Astrocyte (in vitro differentiated cells and primary cell): ENCODE data around the gene ATG2B. TPM values are rescaled to one million over a fixed set of nuclear protein-coding genes. Genes with fewer than 3 reads are reported as not detected.
"Not testable (repeated sequence)": the region's sequence is repeated elsewhere in the genome, so short reads cannot be mapped to it uniquely, and the experiment has no call there.

Experiments used
- DNase-seq: peaks from one replicate; pipeline ENCODE4 v3.0.0-alpha.2; 2010; ENCODE audit warnings: low read depth
- FAIRE-seq: peaks from 2 replicates; lab custom pipeline; 2011; peaks lifted over from hg19 to GRCh38; lab: Jason Lieb, UNC
- H2AFZ ChIP-seq: 2 replicates; pipeline ENCODE4 v1.6.0; 2012; ENCODE audit warnings: low read depth, low read length, inconsistent platforms
- H3K27ac ChIP-seq: 2 replicates; pipeline ENCODE4 v1.5.1; 2011; ENCODE audit warnings: low read depth, low read length, inconsistent platforms
- H3K27me3 ChIP-seq: 2 replicates; pipeline ENCODE4 v1.6.0; 2011; ENCODE audit warnings: low read length, inconsistent platforms; ENCODE audit not compliant: insufficient read depth
- H3K36me3 ChIP-seq: 2 replicates; pipeline ENCODE4 v1.5.1; 2011; ENCODE audit warnings: low read length, inconsistent platforms; ENCODE audit not compliant: insufficient read depth
- H3K4me1 ChIP-seq: 2 replicates; pipeline ENCODE4 v1.5.1; 2011; ENCODE audit warnings: low read length, inconsistent platforms; ENCODE audit not compliant: insufficient read depth
- H3K4me2 ChIP-seq: 2 replicates; pipeline ENCODE4 v1.6.0; 2012; ENCODE audit warnings: low read length, inconsistent platforms
- H3K4me3 ChIP-seq: 2 replicates; pipeline ENCODE4 v1.5.1; 2011; ENCODE audit warnings: low read depth, mild to moderate bottlenecking, low read length, inconsistent platforms; ENCODE audit not compliant: insufficient read depth
- H3K79me2 ChIP-seq: 2 replicates; pipeline ENCODE4 v1.6.0; 2012; ENCODE audit warnings: mild to moderate bottlenecking, low read length, inconsistent platforms; ENCODE audit not compliant: insufficient read depth
- H3K9ac ChIP-seq: 2 replicates; pipeline ENCODE4 v1.6.0; 2012; ENCODE audit warnings: mild to moderate bottlenecking, low read length, inconsistent platforms
- H3K9me3 ChIP-seq: 2 replicates; pipeline ENCODE4 v1.5.1; 2012; ENCODE audit warnings: low read depth, mild to moderate bottlenecking, low read length, inconsistent platforms; ENCODE audit not compliant: insufficient read depth
- H4K20me1 ChIP-seq: 2 replicates; pipeline ENCODE4 v1.6.0; 2012; ENCODE audit warnings: low read length, inconsistent platforms; ENCODE audit not compliant: insufficient read depth
- H3K27ac Mint-ChIP-seq: one replicate; pipeline ENCODE4 v1.8.0; 2021; ENCODE audit warnings: mild to moderate bottlenecking, mixed read lengths; ENCODE audit not compliant: unreplicated experiment
- H3K27me3 Mint-ChIP-seq: one replicate; pipeline ENCODE4 v1.8.0; 2021; ENCODE audit warnings: low read depth, mixed read lengths; ENCODE audit not compliant: unreplicated experiment
- H3K36me3 Mint-ChIP-seq: one replicate; pipeline ENCODE4 v1.8.0; 2021; ENCODE audit warnings: low read depth, mixed read lengths; ENCODE audit not compliant: unreplicated experiment
- H3K4me1 Mint-ChIP-seq: one replicate; pipeline ENCODE4 v1.8.0; 2021; ENCODE audit warnings: low read depth, mixed read lengths; ENCODE audit not compliant: unreplicated experiment
- H3K4me3 Mint-ChIP-seq: one replicate; pipeline ENCODE4 v1.8.0; 2021; ENCODE audit warnings: mild to moderate bottlenecking, moderate library complexity, mixed read lengths; ENCODE audit not compliant: unreplicated experiment
- H3K9me3 Mint-ChIP-seq: one replicate; pipeline ENCODE4 v1.8.0; 2021; ENCODE audit warnings: mild to moderate bottlenecking, mixed read lengths; ENCODE audit not compliant: unreplicated experiment
- CTCF ChIP-seq: IDR thresholded peaks from 2 replicates; pipeline ENCODE4 v1.5.1; 2011; ENCODE audit warnings: low read depth, mild to moderate bottlenecking, inconsistent platforms, low read length, moderate library complexity; ENCODE audit not compliant: insufficient read depth
- EZH2 ChIP-seq: IDR thresholded peaks from 2 replicates; pipeline ENCODE4 v1.6.1; 2012; ENCODE audit warnings: mild to moderate bottlenecking, low read length, inconsistent platforms; ENCODE audit not compliant: insufficient read depth
- total RNA-seq: library from RNA; stranded (reverse); gene quantifications from 2 replicates; pipeline ENCODE4 v1.2.1, GENCODE V29; 2021

ATG2B gene
- total RNA-seq, 1 donor from 2014 or later: 14.2 TPM

GRCh38 chr14:96247031-96247430 lies 116.1 kb downstream of the ATG2B start:
- Mint-ChIP-seq H3K4me3 (no peak overlapping the region), H3K9me3 (peaks cover 5% of the 10 kb centered on the region), H3K27ac (no peak overlapping the region), H3K4me1 (peaks cover 20% of the 10 kb centered on the region), H3K27me3 (peaks cover 7% of the 10 kb centered on the region), H3K36me3 (no peaks in the 10 kb centered on the region)
- Histone ChIP-seq H4K20me1 (no peaks in the 10 kb centered on the region), H3K9me3 (no peaks in the 10 kb centered on the region), H3K36me3 (no peaks in the 10 kb centered on the region), H3K79me2 (no peaks in the 10 kb centered on the region), H3K27ac (no peak overlapping the region), H3K9ac (no peak overlapping the region), H2AFZ (no peak overlapping the region), H3K4me3 (no peak overlapping the region), H3K4me1 (peaks cover 9% of the 10 kb centered on the region), H3K27me3 (no peaks in the 10 kb centered on the region), H3K4me2 (no peak overlapping the region)
- FAIRE-seq (no peak), DNase-seq (no peak)
- TF ChIP-seq CTCF (no peak), EZH2 (no peak)

DNA sequence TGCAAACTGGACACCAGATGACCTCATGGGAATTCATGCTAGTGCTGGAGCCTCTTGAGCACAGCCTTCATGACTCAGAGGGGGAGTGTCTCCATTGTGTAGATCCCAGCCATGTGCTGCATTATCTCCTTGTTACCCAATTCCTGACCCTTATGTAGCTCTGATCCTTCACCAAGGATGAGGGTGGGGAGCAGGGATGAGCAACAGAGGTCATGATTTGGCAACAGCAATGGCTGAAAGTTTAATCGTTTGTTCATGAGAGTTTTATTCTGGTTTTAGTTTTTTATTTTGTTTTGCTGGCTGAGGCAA lies 116.6 kb downstream of the ATG2B start:
- DNase-seq (peak; percentile 96), FAIRE-seq (peak; percentile 82)
- Histone ChIP-seq H3K9ac (no peak overlapping the region), H4K20me1 (no peaks in the 10 kb centered on the region), H3K27ac (peak overlapping the region; percentile 70), H3K9me3 (no peaks in the 10 kb centered on the region), H3K4me1 (peaks cover 9% of the 10 kb centered on the region), H3K4me2 (peak overlapping the region; percentile 35), H3K79me2 (no peaks in the 10 kb centered on the region), H3K27me3 (no peaks in the 10 kb centered on the region), H3K36me3 (no peaks in the 10 kb centered on the region), H2AFZ (no peak overlapping the region), H3K4me3 (no peak overlapping the region)
- Mint-ChIP-seq H3K27ac (peak overlapping the region; percentile 77), H3K27me3 (peaks cover 12% of the 10 kb centered on the region), H3K4me1 (peaks cover 20% of the 10 kb centered on the region), H3K36me3 (no peaks in the 10 kb centered on the region), H3K9me3 (peaks cover 8% of the 10 kb centered on the region), H3K4me3 (no peak overlapping the region)
- TF ChIP-seq EZH2 (no peak), CTCF (no peak)

DNA sequence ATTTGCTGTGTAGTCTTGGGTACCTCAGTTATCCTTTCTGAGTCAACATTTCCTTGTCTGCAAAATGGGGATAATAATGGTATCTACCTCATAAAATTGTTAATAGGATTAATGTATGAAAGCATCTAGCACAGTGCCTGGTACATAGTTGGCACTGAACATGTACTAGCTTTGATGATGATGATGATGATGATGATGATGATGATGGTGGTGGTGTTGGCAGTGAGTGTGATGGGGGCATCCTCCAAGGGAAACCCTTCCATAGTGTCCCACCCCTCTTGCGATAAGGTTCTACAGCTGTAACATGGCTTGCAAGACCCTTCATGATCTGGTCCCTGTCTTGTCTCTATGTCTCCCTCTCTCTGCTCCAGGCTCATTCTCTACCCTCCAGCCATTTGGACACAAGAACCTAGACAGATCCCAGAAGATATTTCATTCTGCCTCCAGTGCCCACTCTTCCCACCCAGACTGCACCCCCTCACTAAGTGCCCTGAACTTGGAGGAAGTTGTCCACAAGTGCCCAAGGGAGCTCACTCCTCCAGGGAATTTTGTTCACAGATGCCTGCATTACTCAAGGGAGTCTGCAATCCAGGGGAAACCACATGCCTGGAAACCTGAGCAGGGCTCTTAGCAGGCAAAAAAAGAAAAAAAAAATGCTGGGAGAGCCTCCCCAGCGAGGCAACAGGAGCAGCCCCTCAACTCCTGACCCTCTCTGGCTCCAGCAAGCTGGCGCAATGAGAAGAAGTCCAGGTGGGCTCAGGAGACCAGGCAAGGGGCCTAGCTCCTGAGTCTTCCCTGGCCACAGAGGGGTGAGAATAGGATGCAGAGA lies 117.2 kb downstream of the ATG2B start:
- Histone ChIP-seq H3K36me3 (no peaks in the 10 kb centered on the region), H4K20me1 (no peaks in the 10 kb centered on the region), H3K79me2 (no peaks in the 10 kb centered on the region), H3K9ac (no peak overlapping the region), H3K4me3 (no peak overlapping the region), H3K9me3 (no peaks in the 10 kb centered on the region), H2AFZ (no peak overlapping the region), H3K4me2 (peak overlapping the region; percentile 35), H3K27me3 (no peaks in the 10 kb centered on the region), H3K27ac (peak overlapping the region; percentile 70), H3K4me1 (peaks cover 9% of the 10 kb centered on the region)
- peaks cover 8% of the 10 kb centered on the region for H3K9me3 Mint-ChIP-seq
- peak overlapping the region; percentile 77 for H3K27ac Mint-ChIP-seq
- H3K36me3 Mint-ChIP-seq: peaks cover 2% of the 10 kb centered on the region
- TF ChIP-seq CTCF: no peak
- H3K4me1 Mint-ChIP-seq: peaks cover 20% of the 10 kb centered on the region
- DNase-seq: peak; percentile 84
- no peak for FAIRE-seq
- H3K4me3 Mint-ChIP-seq: no peak overlapping the region
- peaks cover 18% of the 10 kb centered on the region for H3K27me3 Mint-ChIP-seq

DNA sequence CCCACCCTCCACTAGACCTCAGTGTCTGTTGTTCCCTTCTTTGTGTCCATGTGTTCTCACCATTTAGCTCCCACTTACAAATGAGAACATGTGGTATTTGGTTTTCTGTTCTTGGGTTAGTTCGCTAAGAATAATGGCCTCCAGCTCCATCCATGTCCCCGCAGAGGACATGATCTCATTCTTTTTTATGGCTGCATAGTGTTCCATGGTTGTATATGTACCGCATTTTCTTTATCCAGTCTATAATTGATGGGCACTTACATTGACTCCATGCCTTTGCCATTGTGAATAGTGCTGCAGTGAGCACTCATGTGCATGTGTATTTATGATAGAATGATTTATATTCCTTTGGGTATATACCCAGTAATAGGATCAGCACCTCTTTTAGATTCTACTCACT lies 118.1 kb downstream of the ATG2B start:
- H3K4me2 ChIP-seq, H3K36me3 Mint-ChIP-seq, H3K79me2 ChIP-seq, H3K4me1 ChIP-seq, H3K9me3 Mint-ChIP-seq, H3K36me3 ChIP-seq, H3K4me3 Mint-ChIP-seq, H3K27ac Mint-ChIP-seq, H3K9me3 ChIP-seq, H3K27ac ChIP-seq, DNase-seq, H3K9ac ChIP-seq, H2AFZ ChIP-seq, H3K27me3 ChIP-seq, H3K4me3 ChIP-seq, H4K20me1 ChIP-seq, FAIRE-seq: not testable (repeated sequence)
- Mint-ChIP-seq H3K4me1 (peaks cover 20% of the 10 kb centered on the region), H3K27me3 (peaks cover 26% of the 10 kb centered on the region)
